ENCODE measurements around the gene GIMAP8. TPM values are rescaled to one million over a fixed set of nuclear protein-coding genes. Genes with fewer than 3 reads are reported as not detected.

The GIMAP8 gene
- total RNA-seq, 4 donors from 2014 or later = 7.5 to 34.5 (median 20.0) TPM

DNA sequence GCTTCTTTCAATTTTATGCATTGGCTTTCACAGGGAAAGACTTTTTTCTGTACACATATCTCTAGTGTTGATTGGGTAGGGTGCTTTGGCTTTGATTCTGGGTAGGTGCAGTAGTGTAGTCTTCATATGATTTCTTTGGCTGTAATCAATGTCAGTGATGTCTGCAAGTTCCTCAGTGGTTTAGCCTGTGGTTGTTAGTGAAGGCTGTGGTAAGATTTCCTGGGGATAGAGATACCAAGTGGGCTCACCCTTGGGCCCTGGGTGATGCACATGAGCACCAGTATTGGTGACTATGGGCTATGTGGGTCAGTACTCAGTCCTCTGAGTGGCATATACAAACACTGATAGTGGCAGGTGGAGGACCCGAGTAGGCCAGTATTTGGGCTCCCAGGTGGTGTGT is 13.0 kb downstream of the GIMAP8 start:
- Histone ChIP-seq H3K4me1 (no peaks in the 10 kb centered on the region), H3K36me3 (no peaks in the 10 kb centered on the region), H3K27ac (no peak overlapping the region), H3K27me3 (no peaks in the 10 kb centered on the region), H3K9me3 (no peaks in the 10 kb centered on the region), H3K4me3 (replicated peaks in 1 of 3) (no peak overlapping the region)
- WGBS, 2 donors = 100% methylated on average over 1 of the region's 1 CpG; no CpG with 5 or more reads in 1 of the 2 donors
- TF ChIP-seq, protein P1, sequence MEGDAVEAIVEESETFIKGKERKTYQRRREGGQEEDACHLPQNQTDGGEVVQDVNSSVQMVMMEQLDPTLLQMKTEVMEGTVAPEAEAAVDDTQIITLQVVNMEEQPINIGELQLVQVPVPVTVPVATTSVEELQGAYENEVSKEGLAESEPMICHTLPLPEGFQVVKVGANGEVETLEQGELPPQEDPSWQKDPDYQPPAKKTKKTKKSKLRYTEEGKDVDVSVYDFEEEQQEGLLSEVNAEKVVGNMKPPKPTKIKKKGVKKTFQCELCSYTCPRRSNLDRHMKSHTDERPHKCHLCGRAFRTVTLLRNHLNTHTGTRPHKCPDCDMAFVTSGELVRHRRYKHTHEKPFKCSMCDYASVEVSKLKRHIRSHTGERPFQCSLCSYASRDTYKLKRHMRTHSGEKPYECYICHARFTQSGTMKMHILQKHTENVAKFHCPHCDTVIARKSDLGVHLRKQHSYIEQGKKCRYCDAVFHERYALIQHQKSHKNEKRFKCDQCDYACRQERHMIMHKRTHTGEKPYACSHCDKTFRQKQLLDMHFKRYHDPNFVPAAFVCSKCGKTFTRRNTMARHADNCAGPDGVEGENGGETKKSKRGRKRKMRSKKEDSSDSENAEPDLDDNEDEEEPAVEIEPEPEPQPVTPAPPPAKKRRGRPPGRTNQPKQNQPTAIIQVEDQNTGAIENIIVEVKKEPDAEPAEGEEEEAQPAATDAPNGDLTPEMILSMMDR (IDR thresholded peaks at IDR 0.05) = no peak
- no peak for TF ChIP-seq POLR2A (IDR thresholded peaks at IDR 0.05)
- intact Hi-C loops (cut with DNase I) = no loop called here
- DNase-seq = no peak

- Histone ChIP-seq H3K27ac (no peak overlapping the region), H3K9me3 (no peaks in the 10 kb centered on the region), H3K4me1 (no peaks in the 10 kb centered on the region), H3K4me3 (replicated peaks in 1 of 3) (no peak overlapping the region), H3K27me3 (no peaks in the 10 kb centered on the region), H3K36me3 (no peaks in the 10 kb centered on the region)
- intact Hi-C loops (cut with DNase I) = no loop called here
- DNase-seq = no peak
- 82 to 90% methylated on average over 1 of the region's 1 CpG for WGBS, 2 donors
- no peak for TF ChIP-seq POLR2A (IDR thresholded peaks at IDR 0.05)
- TF ChIP-seq, protein P1 (IDR thresholded peaks at IDR 0.05) = no peak
Measured at GRCh38 chr7:150464962-150465361, 14.5 kb downstream of the GIMAP8 start.

DNA sequence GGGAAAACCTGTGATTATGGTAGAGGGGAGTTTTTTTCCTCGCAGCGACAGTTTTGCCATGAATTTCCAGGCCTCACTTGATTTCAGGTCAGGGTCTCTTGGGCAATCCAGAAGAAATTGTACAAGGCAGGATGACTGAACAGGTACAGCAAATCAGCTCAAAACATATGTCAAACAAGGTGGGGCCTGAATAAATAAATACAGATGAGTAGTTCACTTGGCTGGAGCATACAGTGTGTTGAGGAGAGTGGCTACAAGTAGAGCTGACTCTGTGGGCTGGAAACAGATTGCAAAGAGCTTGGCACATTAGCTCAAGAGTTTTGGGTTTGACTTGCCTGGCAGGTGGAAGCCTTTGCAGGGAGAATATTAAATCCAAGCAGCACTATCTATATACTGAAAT is 15.0 kb downstream of the GIMAP8 start:
- H3K36me3 ChIP-seq = no peaks in the 10 kb centered on the region
- no peaks in the 10 kb centered on the region for H3K9me3 ChIP-seq
- no peak overlapping the region for H3K4me3 ChIP-seq (replicated peaks in 1 of 3)
- TF ChIP-seq POLR2A (IDR thresholded peaks at IDR 0.05) = no peak
- TF ChIP-seq, protein P1 (IDR thresholded peaks at IDR 0.05) = no peak
- DNase-seq = no peak
- 91 to 98% methylated on average over 2 of the region's 2 CpGs for WGBS, 2 donors
- H3K27me3 ChIP-seq = no peaks in the 10 kb centered on the region
- intact Hi-C loops (cut with DNase I) = no loop called here
- H3K27ac ChIP-seq = no peak overlapping the region
- no peaks in the 10 kb centered on the region for H3K4me1 ChIP-seq

DNA sequence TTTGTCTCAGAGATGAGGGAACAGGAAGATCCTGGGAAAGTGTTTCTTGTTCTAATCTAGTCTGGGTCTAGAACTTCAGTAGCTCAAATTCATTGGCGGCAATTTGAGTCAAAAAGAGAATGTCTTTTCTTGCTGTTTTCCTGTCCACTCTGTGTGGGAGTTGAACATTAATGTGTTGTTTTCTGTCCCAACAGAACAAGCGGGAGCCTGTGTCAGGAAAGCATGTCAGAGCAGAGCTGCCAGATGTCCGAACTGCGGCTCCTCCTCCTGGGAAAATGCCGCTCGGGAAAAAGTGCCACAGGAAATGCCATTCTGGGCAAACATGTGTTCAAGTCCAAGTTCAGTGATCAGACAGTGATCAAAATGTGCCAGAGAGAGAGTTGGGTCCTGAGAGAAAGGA is 16.0 kb downstream of the GIMAP8 start:
- Histone ChIP-seq H3K36me3 (no peaks in the 10 kb centered on the region), H3K27me3 (no peaks in the 10 kb centered on the region), H3K4me3 (replicated peaks in 1 of 3) (no peak overlapping the region), H3K27ac (no peak overlapping the region), H3K9me3 (no peaks in the 10 kb centered on the region), H3K4me1 (peaks cover 0 to 3% of the 10 kb centered on the region in 2 donors)
- intact Hi-C loops (cut with DNase I) = no loop called here
- 64 to 68% methylated on average over 6 of the region's 6 CpGs for WGBS, 2 donors
- peak in 1 of 2 donors; percentile 31 for TF ChIP-seq POLR2A (IDR thresholded peaks at IDR 0.05)
- TF ChIP-seq, protein P1 (IDR thresholded peaks at IDR 0.05) = no peak
- peak in 1 of 2 donors; percentile 21 for DNase-seq

- WGBS, 2 donors = 82 to 96% methylated on average over 3 of the region's 3 CpGs
- no peaks in the 10 kb centered on the region for H3K9me3 ChIP-seq
- no peak for DNase-seq
- H3K27me3 ChIP-seq = no peaks in the 10 kb centered on the region
- H3K4me1 ChIP-seq = peaks cover 10 to 12% of the 10 kb centered on the region in 2 donors
- intact Hi-C loops (cut with DNase I) = no loop called here
- H3K27ac ChIP-seq = peak overlapping the region in 1 of 3 donors; percentile 41
- H3K4me3 ChIP-seq (replicated peaks in 1 of 3) = peak overlapping the region in 1 of 3 donors; percentile 19
- TF ChIP-seq, protein P1 (IDR thresholded peaks at IDR 0.05) = no peak
- no peak for TF ChIP-seq POLR2A (IDR thresholded peaks at IDR 0.05)
- no peaks in the 10 kb centered on the region for H3K36me3 ChIP-seq
Measured at GRCh38 chr7:150468241-150468640, 17.8 kb downstream of the GIMAP8 start.
